Umbilical cord (tissue), 2 donors: ENCODE data around the gene TMEM128. TPM values are rescaled to one million over a fixed set of nuclear protein-coding genes. Genes with fewer than 3 reads are reported as not detected.
"Not testable (repeated sequence)": the region's sequence is repeated elsewhere in the genome, so short reads cannot be mapped to it uniquely, and the experiment has no call there.

Source experiments
- DNase-seq: peaks from one replicate; pipeline ENCODE4 v3.0.0-alpha.2; 2015; ENCODE audit warnings: low spot score
- total RNA-seq: library from RNA; depleted of rRNA; stranded (reverse); fragments of >200 nt; gene quantifications from one replicate; pipeline ENCODE4 v1.2.3, GENCODE V29; 2014; ENCODE audit warnings: low replicate concordance; ENCODE audit not compliant: insufficient read depth

TMEM128 gene
- total RNA-seq, 1 donor from 2014 or later = 19.0 TPM

- no peak for DNase-seq
Observed at GRCh38 chr4:4256799-4257198, 8.8 kb upstream of the TMEM128 start.

GRCh38 chr4:4254666-4255065 lies 6.6 kb upstream of the TMEM128 start:
- DNase-seq = no peak

- DNase-seq = no peak
Observed at GRCh38 chr4:4254199-4254598, 6.2 kb upstream of the TMEM128 start.

- DNase-seq = no peak
Observed at GRCh38 chr4:4249866-4250265, 1.8 kb upstream of the TMEM128 start.

- DNase-seq = not testable (repeated sequence)
Observed at GRCh38 chr4:4249342-4249741, 1.3 kb upstream of the TMEM128 start.

GRCh38 chr4:4248885-4249203 lies 821 bp upstream of the TMEM128 start:
- no peak for DNase-seq

- no peak for DNase-seq
Observed at GRCh38 chr4:4247696-4248028, 361 bp downstream of the TMEM128 start.

- DNase-seq = no peak
Observed at GRCh38 chr4:4245172-4245571, 2.9 kb downstream of the TMEM128 start.

- not testable (repeated sequence) for DNase-seq
Observed at GRCh38 chr4:4239551-4239950, 8.5 kb downstream of the TMEM128 start.

- no peak for DNase-seq
Observed at GRCh38 chr4:4233610-4234009, 14.4 kb downstream of the TMEM128 start.

GRCh38 chr4:4228356-4228668 lies 19.7 kb downstream of the TMEM128 start:
- DNase-seq = no peak

- DNase-seq = no peak
Observed at GRCh38 chr4:4227510-4228355, 20.3 kb downstream of the TMEM128 start.

GRCh38 chr4:4226606-4227438 lies 21.2 kb downstream of the TMEM128 start, which contains the start of gene OTOP1:
TSS of gene OTOP1 (minus strand) at chr4:4226929. CDS start at chr4:4226864, 65 bp downstream.
- DNase-seq = no peak

- DNase-seq = no peak
Observed at GRCh38 chr4:4225915-4226605, 22.0 kb downstream of the TMEM128 start.

- no peak for DNase-seq
Observed at GRCh38 chr4:4217113-4217512, 30.9 kb downstream of the TMEM128 start.

- DNase-seq = no peak
Observed at GRCh38 chr4:4216648-4217047, 31.4 kb downstream of the TMEM128 start.

GRCh38 chr4:4213674-4214073 lies 34.3 kb downstream of the TMEM128 start:
- DNase-seq = not testable (repeated sequence)

GRCh38 chr4:4206204-4206603 lies 41.8 kb downstream of the TMEM128 start:
- DNase-seq = no peak

GRCh38 chr4:4204401-4204745 lies 43.6 kb downstream of the TMEM128 start:
- DNase-seq = no peak

- no peak for DNase-seq
Observed at GRCh38 chr4:4203688-4204400, 44.2 kb downstream of the TMEM128 start.

- DNase-seq = no peak
Observed at GRCh38 chr4:4202510-4202909, 45.5 kb downstream of the TMEM128 start.

- DNase-seq = no peak
Observed at GRCh38 chr4:4200624-4201023, 47.4 kb downstream of the TMEM128 start.
